NK-92 treated with Interleukin-12 subunit alpha and Interleukin-12 subunit beta, amount 100 ng/mL, for 24 hours (cell line): Measurements from ENCODE around the gene ANAPC2.

ENCODE experiments used
- DNase-seq: peaks from one replicate; lab custom pipeline; 2025; lab: John Stamatoyannopoulos, UW

The ANAPC2 gene

DNA sequence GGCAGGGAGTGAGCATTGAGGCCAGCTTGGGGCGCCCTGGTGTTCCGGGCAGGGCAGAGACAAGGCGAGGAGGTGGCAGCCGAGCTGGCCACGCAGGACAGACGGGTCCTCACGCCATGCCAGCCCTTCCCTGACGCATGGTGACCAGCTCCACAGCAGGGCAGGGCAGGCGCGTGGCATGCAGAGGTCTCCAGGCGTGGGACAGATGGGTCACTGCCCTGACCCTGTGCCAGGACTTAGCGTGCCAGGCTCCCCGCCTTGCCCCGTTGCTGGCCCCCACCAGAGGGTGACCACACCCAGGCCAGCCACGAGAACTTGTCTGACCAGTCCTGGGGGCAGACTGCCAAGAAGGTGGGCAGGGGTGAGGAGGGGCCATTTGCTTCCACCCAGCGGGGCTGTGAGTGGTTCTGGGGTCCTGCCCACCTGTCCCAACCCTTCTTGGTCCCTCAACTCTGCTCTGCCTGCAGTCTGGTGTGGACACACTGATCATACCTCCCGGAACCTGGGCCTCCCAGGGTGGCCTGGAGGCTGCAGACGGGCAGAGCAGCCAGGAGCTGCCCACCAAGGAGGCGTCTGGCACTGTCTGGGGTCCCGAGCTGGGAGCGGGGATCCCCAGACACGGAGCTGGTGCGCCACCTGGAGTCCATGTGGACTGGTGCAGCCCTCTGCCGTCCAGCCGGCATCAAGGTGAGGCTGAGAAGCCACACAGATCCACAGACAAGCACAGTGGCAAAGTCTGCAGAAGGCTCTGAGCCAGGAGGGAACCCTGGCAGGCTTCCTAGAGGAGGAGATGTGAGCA lies 38.9 kb upstream of the ANAPC2 start, which contains the start of gene RNF224:
TSS of gene RNF224 (plus strand) at position 449 of the 799 bp plus-strand sequence. CDS start 834 bp downstream, outside the sequence.
- peak; percentile 43 for DNase-seq

DNA sequence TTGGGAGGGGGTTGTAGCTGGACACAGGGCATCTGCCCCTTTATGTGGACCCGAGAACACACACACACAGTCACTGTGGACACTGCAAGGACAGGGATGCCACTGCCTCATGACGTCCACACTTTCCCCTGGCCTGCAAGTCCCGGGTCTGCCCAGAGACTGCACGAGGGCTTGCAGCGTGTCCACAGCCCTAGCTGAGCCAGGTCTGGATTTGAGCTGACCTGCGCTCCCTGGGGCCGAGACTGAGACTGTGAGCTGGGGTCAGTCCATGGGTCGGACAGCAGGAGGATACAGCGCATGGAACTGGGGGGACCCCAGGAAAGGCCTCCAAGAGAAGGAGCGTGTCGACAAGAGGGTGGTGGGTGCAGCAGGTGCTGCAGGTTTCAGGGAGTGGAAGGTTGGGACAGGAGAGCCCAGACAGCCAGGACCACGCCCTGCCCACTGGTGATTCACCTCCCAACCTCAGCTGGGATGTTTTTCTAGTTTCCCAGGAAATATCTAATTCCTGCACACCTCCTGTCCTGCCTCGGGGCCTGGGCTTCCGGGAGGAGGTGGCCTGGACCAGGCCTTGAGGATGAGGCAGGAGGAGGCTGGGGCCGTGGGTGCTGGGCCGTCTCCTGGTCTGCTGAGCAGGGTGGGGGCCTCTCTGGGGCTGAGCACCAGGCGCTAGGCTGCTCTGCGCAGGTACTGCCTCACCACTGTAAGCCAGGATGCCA lies 38.1 kb upstream of the ANAPC2 start:
- no peak for DNase-seq

DNA sequence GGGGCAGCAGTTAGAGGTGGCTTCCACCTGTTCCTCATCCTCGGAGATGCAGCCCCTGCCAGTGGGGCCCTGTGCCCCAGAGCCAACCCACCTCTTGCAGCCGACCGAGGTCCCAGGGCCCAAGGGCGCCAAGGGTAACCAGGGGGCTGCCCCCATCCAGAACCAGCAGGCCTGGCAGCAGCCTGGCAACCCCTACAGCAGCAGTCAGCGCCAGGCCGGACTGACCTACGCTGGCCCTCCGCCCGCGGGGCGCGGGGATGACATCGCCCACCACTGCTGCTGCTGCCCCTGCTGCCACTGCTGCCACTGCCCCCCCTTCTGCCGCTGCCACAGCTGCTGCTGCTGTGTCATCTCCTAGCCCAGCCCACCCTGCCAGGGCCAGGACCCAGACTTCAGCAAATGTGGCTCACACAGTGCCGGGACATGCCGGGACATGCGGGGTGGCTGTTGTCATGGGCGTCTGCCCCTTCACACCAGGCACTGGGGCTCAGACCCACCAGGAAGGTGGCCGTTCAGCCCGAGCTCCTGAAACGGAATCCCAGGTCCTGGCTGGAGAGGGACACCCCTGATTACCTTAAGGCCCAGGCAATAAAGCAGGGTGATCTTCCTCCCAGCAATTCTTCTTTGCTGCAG lies 37.5 kb upstream of the ANAPC2 start:
- DNase-seq: no peak

DNA sequence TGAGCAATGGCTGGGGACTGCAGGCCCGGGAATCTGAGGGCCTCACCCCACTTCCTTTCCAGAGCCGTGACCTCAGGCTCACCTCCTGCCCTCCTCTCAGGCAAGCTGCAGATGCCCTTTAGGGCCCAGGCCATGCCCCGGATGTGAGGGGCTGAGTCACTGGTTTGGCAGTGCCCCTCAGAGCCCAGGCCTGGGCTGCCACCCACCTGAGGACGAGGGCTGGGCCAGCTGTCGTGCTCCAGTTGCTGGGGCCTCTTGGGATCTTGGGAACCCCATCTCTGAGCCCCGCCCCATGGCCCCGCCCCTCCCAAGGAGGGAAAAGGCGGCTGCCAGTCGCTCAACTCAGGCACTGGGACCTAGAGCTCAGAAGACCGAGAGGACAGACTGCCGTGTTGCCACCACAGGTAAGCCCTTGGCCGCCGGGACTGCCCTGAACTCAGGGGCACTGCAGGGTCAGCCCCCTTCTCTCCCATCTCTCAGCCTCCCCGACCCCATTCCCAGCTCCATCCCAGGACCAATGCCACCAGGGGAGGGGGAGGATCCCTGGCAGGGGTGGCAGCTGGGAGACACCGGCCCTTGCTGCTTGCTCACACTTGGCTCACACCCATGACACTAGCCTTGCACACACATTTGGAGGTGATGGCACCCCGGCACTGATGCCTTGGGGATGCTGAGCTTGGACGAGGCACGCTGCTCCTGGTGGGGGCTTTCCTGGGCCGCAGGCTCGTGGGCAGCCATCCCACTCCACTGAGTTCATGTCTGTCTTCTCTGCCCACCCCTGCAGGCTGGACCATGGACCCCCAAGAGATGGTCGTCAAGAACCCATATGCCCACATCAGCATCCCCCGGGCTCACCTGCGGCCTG lies 36.7 kb upstream of the ANAPC2 start, which contains the start of gene CYSRT1:
TSS of gene CYSRT1 (plus strand) at position 345 of the 865 bp plus-strand sequence. CDS start at position 793, 448 bp downstream.
- DNase-seq: no peak

DNA sequence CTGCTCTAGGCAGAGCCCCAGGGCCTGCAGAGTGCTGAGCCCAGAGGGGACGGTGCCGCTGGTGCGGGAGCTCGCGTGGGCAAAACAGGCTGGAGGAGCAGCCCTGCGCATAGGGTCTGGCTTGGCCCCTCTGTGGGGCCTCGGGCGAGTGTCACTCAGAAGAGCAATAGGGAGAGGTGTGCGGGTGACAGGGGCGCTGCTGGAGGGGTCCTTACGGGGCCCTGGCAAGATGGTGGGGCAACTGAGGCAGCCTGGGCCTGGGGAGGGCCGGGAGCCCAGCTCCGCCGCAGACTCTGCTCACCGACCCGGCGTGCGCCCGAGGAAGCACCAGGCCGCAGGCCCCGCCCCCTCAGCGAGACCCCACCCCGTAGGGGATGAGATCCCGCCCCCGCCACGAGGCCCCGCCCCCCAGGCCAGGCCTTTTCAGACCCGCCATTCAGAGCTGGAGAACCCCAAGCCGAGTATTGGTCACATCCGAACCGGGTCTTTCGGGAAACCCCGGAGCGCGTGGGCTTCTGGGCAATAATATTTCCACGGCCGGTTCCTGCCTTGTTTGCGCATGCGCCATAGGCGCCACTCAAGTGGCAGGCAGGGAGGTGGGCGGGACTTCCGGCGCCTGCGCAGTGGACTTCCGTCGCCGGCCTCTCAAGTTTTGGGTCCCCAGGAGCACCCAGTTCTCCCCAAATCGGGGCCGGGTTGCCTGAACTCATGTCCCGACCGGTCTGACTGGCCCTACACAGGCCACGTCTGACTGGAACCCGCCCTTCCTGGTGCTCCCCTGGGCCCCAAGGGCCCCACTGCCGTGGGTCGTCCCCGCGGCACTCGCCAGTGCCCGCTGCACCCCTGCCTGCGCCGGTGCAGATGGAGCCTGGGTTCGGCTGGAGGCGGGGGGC lies 35.0 kb upstream of the ANAPC2 start:
- DNase-seq: peak; percentile 96

DNA sequence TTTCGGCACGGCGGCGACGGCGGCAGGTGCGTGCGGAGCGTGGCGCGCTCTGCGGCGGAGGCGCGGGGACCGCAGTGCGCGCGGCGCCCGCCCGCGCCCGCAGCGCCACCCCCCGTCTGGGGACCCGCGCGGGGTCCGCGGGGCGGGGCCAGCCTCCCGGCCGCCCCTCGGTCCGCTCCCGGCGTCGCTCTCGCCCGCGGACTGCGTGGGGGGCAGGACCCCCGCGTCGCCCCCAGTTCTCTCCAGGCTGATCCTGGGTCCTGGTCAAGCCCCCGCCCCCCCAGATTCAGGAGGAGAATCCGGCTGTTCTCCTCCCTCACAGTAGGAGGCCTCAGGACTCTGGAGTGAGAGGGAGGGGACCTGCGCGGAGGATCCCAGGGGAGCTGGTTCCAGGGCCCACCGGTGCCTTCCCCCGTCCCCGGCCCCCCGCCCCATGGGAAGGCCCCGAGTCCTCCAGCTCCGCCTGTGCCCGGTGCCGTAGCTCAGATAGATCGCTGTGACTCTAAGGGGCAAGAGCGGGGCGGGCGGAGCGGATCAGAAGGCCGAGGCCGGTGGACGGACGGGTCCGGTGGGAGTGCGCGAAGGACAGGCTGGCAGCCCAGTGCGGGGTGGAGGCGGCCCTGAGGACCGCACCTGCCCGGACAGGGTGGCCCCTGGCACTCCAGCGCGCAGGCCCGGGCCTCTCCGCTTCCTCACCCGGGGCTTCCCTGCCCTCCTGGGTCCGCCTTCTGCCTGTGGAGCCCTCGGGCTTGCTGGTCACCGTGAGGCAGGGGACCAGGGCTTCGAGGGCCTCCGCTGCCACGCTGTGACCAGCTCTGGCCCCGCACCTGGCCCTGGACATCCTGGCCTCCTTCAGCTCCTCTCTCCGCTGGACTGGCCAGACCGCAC lies 34.1 kb upstream of the ANAPC2 start, which contains the start of gene RNF208:
TSS of gene RNF208 (minus strand) at position 51 of the 888 bp plus-strand sequence. CDS start 1,028 bp downstream, outside the sequence.
- no peak for DNase-seq

DNA sequence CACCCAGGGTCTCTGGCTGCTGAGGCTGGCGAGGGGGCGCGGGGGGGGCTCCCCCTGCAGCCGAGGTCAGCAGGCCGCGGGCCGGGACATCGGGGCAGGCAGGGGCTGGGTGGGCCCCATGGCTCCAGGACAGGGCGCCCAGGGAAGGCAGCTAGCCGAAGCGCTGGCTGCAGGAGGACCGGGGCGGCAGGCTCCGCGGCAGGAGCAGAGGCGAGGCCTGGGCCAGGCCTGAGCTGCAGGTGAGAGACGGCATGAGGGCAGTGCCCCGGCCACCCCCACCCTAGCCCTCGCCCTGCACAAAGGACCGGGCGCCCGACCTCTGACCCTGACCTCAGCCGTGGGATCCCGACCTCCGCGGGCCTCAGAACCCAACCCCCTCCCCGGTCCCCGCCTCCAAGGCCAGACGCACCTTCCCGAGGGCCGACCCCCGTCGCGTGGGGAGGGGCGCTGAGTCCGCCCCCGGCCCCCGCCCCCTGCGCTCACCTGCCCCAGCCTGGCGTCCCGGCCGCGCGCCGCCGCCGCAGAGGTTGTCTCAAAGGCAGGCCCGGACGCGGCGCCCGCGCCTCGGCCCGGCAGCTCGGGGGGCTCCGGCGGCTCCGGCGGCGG lies 33.2 kb upstream of the ANAPC2 start:
- no peak for DNase-seq

DNA sequence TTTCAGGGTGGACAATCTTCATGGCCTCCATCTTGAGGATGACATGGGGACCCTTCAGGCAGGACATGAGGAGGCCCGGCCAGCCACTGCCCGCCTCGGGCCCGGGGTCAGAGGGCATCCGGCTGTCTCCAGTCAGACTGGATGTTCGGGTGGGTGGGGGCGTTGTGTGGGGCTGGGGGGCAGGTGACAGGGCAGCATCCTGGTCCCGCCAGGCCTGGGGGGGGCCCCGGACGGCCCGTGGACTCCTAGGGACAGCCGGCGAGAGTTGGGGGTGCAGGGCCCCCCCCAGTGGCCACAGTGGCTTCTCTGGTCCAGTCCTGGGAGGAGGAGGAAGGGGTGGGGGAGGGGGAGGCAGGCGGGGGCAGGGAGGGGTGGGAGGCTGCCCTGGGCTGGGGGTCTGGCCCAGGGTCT lies 32.7 kb upstream of the ANAPC2 start:
- no peak for DNase-seq

DNA sequence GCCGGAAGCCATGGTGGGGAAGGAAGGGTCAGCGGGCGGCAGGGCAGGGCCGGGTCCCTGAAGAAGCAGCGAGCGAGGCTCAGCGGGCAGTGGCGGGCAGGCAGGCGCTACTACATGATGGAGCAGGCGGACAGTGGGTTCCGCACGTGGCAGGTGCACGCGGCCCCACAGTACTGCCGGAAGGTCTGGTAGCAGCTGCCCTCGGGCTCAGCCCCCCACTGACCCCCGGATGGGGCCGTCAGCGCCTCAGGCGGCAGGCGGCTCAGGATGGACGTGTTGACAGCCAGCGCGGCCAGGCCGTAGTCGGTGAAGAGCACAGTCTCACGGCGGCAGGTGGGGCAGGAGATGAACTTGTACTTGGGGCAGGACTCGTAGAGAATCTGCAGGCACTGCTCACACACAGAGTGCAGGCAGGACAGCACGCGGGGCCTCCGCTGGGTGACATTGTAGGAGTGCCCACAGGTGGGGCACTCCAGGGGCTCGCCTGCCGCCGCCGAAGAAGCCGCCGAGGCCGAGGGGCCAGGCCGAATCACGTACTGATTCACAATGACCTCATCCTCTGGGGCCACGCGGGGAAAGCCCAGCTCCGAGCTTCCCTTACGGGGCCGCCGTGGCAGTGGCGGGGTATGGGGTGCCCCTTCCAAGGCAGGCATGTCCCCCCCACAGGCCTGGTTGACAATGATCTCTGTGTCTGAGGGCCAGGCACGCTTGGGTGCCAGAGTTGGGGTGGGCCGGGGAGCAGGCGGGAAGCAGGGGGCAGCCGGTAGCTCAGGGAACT lies 32.1 kb upstream of the ANAPC2 start:
- DNase-seq: no peak

DNA sequence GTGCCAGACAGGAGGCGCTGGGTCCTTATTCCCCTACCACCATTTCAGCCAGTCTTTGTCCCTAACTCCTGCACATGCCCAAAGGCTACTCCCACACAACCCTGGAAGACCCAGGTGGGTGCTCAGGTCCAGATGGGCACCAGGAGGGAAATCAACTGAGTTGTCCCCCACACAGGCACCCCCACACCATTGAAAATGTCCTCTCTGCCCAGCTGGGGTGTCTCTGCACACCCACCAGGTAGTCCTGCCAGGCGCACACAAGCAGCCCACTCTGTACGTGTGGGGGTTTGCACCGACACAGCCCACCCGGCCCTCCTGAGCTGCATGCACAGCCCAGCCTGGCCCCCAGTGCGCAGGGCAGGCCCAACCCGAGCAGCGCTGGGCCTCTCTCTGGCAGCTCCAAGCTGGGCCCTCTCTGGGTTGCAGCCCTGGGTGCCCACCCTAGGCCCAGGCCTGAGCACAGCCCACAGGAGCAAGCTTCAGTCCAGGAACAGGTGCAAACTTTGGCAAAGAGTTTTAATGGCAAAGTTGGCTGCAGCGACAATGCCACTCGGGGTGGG lies 31.5 kb upstream of the ANAPC2 start:
- DNase-seq: no peak

DNA sequence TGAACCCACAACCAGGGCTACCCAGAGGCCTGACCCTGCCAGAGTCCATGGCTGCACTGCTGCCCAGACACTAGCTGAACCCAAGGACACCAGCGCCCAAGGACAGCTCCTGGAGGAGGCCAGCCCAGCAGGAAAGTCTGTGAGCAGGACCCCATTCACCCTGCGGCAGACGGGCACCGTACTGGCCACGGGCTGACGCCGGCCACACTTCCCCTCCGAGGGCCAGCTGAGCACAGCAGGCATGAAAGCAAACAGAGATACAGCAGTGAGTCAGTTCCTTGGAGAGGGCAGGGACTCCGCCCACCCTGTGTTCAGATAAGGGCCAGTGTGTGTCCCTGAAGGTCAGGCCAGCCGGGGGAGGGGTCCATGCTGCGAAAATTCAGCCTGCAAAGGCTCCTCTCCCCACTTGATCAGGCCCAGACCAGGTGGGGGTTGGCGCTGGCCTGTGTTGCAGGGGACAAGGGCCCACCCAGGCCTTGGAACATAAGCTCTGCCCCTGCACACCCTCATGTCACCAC lies 30.5 kb upstream of the ANAPC2 start:
- no peak for DNase-seq

DNA sequence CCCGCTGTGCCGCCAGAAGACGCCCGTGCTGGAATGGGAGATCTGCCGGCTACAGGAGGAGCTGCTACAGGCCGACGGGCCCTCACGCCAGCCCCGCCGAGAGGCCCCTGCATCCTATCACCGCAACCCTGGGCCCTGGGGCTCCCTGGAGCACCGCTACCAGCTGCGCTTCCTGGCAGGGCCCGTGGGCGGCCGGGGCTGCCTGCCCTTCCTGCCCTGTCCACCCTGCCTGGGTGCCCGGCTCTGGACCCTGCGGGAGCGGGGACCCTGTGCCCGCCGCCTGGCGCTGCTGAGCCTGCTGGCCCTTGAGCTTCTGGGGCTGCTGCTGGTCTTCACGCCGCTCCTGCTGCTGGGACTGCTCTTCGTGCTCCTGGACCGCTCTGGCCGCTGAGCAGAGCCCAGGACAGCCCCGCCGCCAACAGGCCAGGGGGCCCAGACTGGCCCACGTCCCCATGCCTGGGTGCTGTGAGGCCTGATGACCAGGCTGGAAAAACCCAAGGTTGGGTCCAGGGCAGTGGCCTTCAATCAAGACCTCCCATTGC lies 29.9 kb upstream of the ANAPC2 start:
- DNase-seq: no peak

DNA sequence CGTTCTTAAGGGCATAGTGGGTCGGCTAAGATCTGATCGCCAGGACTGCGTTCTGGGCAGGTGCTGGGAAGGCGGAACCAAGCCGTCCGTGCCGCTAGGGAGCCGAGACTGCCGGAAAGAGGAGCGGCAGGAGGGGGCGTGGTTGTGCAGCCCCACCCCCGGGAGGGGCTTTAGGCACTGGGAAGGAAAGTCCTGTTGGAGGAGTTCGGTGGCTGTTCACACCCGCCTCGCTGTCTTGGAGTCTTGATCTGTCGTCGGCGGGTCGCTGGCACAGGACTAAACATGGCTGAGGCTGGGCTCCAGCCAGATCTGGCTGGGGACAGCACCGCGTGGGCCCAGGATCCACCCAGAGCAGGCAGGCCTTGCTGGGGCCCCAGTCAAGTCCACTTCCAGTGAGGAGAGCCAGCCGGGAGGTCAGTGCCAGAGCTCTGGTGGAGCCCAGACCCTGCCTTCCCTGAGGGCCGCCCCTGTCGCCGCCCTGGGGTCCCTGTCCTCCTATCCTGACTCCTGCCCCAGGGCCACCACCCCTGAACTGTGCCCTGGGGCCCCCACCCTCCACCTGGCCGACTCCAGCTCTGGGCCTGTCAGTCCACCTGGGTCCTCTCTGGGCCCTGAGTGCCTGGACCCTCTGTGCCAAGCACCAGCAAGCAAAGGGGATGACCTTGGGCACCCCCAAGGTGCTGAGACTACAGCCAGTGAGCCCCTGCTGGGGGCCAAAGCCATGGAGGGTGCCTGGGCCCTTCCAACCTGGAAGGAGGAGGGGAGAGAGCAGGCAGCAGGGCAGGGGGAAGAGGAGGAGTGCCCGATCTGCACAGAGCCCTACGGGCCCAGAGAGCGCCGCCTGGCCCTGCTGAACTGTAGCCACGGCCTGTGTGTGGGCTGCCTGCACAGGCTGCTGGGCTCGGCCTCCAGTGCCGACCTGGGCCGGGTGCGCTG lies 29.2 kb upstream of the ANAPC2 start:
- DNase-seq: no peak

DNA sequence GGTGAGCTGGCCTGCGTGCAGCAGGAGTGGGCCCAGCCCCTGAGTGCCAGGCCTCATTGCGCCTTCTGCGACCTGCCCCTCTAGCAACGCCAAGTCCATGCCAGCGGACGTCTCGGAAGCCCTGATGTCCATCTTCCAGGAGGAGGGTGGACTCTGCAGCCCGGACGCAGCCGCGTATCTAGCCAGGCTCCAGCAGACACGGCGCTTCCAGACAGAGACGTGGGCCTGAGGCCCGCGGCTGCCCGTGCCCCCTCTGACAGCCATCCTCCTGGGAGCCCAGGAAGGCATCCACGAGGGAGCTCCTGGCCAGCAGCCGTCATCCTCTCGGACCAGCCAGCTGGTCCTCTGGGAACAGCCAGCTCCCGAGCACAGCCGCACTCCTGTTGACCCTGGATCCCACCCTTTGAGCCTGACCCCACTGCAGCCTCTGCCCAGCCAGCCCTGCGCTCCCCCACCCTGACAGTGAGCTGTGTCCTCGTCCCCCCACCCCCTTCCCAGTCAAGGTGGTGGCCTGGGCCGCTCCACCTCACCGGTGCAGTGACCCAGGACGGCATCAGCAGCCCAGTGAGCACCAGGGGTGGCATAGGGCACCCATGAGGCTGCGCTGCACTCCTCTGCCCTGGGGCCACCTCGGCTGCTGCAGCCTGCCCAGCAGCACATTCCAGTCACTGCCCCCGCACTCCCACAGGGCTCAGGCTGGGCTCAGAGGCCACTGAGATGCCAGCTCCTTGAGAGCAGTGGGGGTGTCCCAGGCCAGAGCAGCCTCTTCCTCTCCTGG lies 28.0 kb upstream of the ANAPC2 start:
- no peak for DNase-seq

DNA sequence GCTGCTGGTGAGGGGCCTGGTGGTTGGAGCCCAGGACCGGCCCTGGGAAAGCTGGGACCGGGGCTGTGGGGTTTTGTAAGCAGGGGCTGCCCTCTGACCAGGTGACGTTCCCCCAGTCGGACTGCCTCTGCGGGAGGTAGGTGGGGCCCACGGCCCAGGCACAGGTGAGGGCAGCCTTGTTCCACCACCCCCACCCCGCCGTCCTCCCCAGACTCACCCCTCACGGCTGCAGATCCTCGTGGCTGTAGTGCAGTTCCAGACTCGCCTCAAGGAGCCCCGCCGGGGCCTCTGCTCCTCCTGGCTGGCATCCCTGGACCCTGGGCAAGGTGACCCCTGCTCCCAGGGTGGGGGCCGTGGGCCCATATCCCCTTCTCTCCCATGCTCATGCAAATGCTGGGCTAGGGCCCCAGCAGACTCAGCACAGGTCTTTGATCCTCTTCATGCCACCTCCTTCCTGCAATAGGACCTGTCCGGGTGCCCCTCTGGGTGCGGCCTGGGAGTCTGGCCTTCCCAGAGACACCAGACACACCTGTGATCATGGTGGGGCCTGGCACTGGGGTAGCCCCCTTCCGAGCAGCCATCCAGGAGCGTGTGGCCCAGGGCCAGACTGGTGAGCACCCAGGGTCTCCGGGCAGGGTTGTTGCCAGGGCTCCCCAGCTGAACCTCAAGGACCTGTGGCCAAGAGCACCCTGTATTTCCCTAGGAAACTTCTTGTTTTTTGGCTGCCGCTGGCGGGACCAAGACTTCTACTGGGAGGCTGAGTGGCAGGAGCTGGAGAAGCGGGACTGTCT lies 27.0 kb upstream of the ANAPC2 start:
- DNase-seq: no peak
